HCT116 (cell line): ENCODE results near the gene KHDRBS2.

Experiments
- CEBPB ChIP-seq: IDR thresholded peaks from 2 replicates; pipeline ENCODE4 v1.6.1; 2012; ENCODE audit warnings: low read depth
- EGR1 ChIP-seq: IDR thresholded peaks from 2 replicates; pipeline ENCODE4 v1.6.1; 2012; ENCODE audit warnings: low read depth
- EZH2 ChIP-seq: fragments of 200-600 bp; sonication (generic); IDR thresholded peaks from 2 replicates; pipeline ENCODE4 v1.6.1; 2017; ENCODE audit warnings: antibody characterized with exemption, mixed run types
- EZH2phosphoT487 ChIP-seq: fragments of 200-600 bp; IDR thresholded peaks from 2 replicates; pipeline ENCODE4 v1.6.1; 2018; ENCODE audit warnings: antibody characterized with exemption, borderline replicate concordance
- JUND ChIP-seq: IDR thresholded peaks from 2 replicates; pipeline ENCODE4 v1.6.1; 2012
- POLR2A ChIP-seq: IDR thresholded peaks from 2 replicates; pipeline ENCODE4 v1.7.0; 2011; ENCODE audit warnings: borderline replicate concordance; ENCODE audit not compliant: insufficient read depth, insufficient read length; ENCODE audit errors: extremely low read depth
- POLR2AphosphoS5 ChIP-seq: IDR thresholded peaks from 2 replicates; pipeline ENCODE4 v1.6.1; 2011; ENCODE audit warnings: mild to moderate bottlenecking, low read depth, low read length, moderate library complexity
- RAD21 ChIP-seq: IDR thresholded peaks from 2 replicates; pipeline ENCODE4 v1.6.1; 2012; ENCODE audit warnings: low read depth, mild to moderate bottlenecking
- SIN3A ChIP-seq: IDR thresholded peaks from 2 replicates; pipeline ENCODE4 v1.6.1; 2012; ENCODE audit warnings: low read depth
- TCF7L2 ChIP-seq: IDR thresholded peaks from 2 replicates; pipeline ENCODE4 v1.7.0; 2011; ENCODE audit warnings: borderline replicate concordance, inconsistent platforms; ENCODE audit not compliant: insufficient read depth, insufficient read length; ENCODE audit errors: extremely low read depth
- YY1 ChIP-seq: IDR thresholded peaks from 2 replicates; pipeline ENCODE4 v1.6.1; 2011; ENCODE audit warnings: low read length, low read depth, moderate library complexity, mild to moderate bottlenecking; ENCODE audit not compliant: insufficient replicate concordance; ENCODE audit errors: extremely low read depth
- TF ChIP-seq, protein P1 (sequence below), 3 experiments: fragments of 200-600 bp in 1 of 3; sonication (generic) in 1 of 3; IDR thresholded peaks in 2 of 3; conservative IDR thresholded peaks in 1 of 3; 2 replicates each; pipeline ENCODE4 v1.5.1; 2012 to 2017; ENCODE audit warnings: low read depth in 2 of 3, low read length in 2 of 3, antibody characterized with exemption in 1 of 3, borderline replicate concordance in 1 of 3, control low read depth in 1 of 3, mild to moderate bottlenecking in 1 of 3, mixed read lengths in 1 of 3, mixed run types in 1 of 3, moderate library complexity in 1 of 3; ENCODE audit not compliant: insufficient read depth in 1 of 3
- TF ChIP-seq, protein P2 (sequence below): IDR thresholded peaks from 2 replicates; pipeline ENCODE4 v1.6.1; 2012; ENCODE audit warnings: low read depth
- TF ChIP-seq, protein P3 (sequence below): IDR thresholded peaks from 2 replicates; pipeline ENCODE4 v1.6.1; 2012

DNA sequence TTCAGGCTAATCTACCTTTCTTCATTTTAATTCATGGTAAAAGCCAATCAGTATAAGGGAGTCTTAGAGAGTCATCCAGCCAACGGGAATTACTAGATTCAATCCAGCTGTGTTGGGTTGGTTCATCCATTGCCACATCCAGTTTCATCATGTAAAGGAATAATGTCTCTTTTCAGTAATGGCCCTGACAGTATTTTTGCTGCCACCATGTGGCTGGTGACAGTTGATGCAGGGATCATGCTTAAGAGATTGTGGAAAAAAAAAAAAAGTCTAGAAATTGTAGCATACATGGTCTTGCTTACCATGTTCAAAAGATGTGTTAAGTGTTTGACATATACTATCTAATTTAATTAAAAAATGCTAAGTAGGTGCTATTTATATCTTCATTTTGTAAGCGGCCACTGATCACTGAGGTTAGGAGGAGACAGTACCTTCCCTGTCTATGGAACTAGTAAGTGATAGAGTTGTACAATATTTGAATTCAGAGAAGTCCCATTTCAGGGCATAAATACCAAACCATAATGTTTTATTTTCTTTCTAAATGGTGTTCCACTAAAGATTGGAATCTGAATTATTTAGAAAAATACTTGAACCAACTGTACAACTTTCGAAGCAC is 135.9 kb downstream of the KHDRBS2 start:
- no peak for TF ChIP-seq CEBPB
- TF ChIP-seq, protein P1, sequence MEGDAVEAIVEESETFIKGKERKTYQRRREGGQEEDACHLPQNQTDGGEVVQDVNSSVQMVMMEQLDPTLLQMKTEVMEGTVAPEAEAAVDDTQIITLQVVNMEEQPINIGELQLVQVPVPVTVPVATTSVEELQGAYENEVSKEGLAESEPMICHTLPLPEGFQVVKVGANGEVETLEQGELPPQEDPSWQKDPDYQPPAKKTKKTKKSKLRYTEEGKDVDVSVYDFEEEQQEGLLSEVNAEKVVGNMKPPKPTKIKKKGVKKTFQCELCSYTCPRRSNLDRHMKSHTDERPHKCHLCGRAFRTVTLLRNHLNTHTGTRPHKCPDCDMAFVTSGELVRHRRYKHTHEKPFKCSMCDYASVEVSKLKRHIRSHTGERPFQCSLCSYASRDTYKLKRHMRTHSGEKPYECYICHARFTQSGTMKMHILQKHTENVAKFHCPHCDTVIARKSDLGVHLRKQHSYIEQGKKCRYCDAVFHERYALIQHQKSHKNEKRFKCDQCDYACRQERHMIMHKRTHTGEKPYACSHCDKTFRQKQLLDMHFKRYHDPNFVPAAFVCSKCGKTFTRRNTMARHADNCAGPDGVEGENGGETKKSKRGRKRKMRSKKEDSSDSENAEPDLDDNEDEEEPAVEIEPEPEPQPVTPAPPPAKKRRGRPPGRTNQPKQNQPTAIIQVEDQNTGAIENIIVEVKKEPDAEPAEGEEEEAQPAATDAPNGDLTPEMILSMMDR (IDR thresholded peaks at IDR 0.05 in 2 of 3, conservative IDR thresholded peaks at IDR 0.05 in 1 of 3; ENCODE audit: borderline replicate concordance in 1 of 3, insufficient read depth in 1 of 3, low read depth in 2 of 3, low read length in 2 of 3): peak in 2 of 3 experiments; percentile 60 to 61; a peak in 4 of 6 replicates
- no peak for TF ChIP-seq POLR2AphosphoS5
- TF ChIP-seq YY1: no peak
- no peak for TF ChIP-seq EGR1
- TF ChIP-seq EZH2: no peak
- no peak for TF ChIP-seq SIN3A
- TF ChIP-seq POLR2A: no peak
- TF ChIP-seq, protein P2, sequence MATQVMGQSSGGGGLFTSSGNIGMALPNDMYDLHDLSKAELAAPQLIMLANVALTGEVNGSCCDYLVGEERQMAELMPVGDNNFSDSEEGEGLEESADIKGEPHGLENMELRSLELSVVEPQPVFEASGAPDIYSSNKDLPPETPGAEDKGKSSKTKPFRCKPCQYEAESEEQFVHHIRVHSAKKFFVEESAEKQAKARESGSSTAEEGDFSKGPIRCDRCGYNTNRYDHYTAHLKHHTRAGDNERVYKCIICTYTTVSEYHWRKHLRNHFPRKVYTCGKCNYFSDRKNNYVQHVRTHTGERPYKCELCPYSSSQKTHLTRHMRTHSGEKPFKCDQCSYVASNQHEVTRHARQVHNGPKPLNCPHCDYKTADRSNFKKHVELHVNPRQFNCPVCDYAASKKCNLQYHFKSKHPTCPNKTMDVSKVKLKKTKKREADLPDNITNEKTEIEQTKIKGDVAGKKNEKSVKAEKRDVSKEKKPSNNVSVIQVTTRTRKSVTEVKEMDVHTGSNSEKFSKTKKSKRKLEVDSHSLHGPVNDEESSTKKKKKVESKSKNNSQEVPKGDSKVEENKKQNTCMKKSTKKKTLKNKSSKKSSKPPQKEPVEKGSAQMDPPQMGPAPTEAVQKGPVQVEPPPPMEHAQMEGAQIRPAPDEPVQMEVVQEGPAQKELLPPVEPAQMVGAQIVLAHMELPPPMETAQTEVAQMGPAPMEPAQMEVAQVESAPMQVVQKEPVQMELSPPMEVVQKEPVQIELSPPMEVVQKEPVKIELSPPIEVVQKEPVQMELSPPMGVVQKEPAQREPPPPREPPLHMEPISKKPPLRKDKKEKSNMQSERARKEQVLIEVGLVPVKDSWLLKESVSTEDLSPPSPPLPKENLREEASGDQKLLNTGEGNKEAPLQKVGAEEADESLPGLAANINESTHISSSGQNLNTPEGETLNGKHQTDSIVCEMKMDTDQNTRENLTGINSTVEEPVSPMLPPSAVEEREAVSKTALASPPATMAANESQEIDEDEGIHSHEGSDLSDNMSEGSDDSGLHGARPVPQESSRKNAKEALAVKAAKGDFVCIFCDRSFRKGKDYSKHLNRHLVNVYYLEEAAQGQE: no peak
- no peak for TF ChIP-seq EZH2phosphoT487
- no peak for TF ChIP-seq JUND
- TF ChIP-seq TCF7L2: no peak
- TF ChIP-seq RAD21: peak; percentile 23; the same call in 1 of the 2 replicates
- TF ChIP-seq, protein P3, sequence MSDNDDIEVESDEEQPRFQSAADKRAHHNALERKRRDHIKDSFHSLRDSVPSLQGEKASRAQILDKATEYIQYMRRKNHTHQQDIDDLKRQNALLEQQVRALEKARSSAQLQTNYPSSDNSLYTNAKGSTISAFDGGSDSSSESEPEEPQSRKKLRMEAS: no peak
